T-cell (primary cell): ENCODE measurements around the gene COL8A2. TPM values are rescaled to one million over a fixed set of nuclear protein-coding genes. Genes with fewer than 3 reads are reported as not detected.

ENCODE experiments used
- ATAC-seq, 4 experiments: fragments of 200-7000 bp in 3 of 4; fragments of 150-1000 bp in 1 of 4; cut with Tn5 transposase; replicated peaks in 1 of 4; 1 replicate in 3 of 4; 2 replicates in 1 of 4; pipeline ENCODE4 v1.10.0; 2021; ENCODE audit warnings: moderate library complexity in 3 of 4, mild to moderate bottlenecking in 2 of 4, moderate number of reproducible peaks in 1 of 4
- CTCF ChIA-PET, 2 donors: fragments of 300-600 bp; sonication (Branson Sonifier 250); formaldehyde crosslinking; loops; one replicate each; lab custom pipeline; 2022; ENCODE audit warnings: antibody characterized with exemption in 2 of 2; lab: Charles Lee
- POLR2A ChIA-PET, 2 donors: fragments of 300-600 bp; sonication (Branson Sonifier 250); formaldehyde crosslinking; loops; one replicate each; lab custom pipeline; 2022; ENCODE audit warnings: antibody characterized with exemption in 2 of 2; lab: Charles Lee
- DNase-seq, 35 experiments: peaks; one replicate each; pipeline versions ENCODE4 v3.0.0 to v3.0.0-alpha.2; 2013 to 2023
- H3K27ac ChIP-seq: one replicate; pipeline ENCODE4 v1.5.1; 2013; ENCODE audit warnings: low read length
- H3K27me3 ChIP-seq, 2 experiments: replicated peaks in 1 of 2; 1 replicate in 1 of 2; 2 replicates in 1 of 2; pipeline versions ENCODE4 v1.6.1 to v1.7.0; 2013; ENCODE audit warnings: low read length in 1 of 2, mixed read lengths in 1 of 2; ENCODE audit not compliant: control insufficient read depth in 2 of 2, insufficient read depth in 2 of 2; ENCODE audit errors: extremely low read depth in 1 of 2
- H3K36me3 ChIP-seq, 2 donors: 1 replicate in 1 of 2; 2 replicates in 1 of 2; pipeline versions ENCODE4 v1.6.1 to v1.7.0; 2013; ENCODE audit warnings: low read length in 1 of 2; ENCODE audit not compliant: control insufficient read depth in 2 of 2, insufficient read depth in 1 of 2; ENCODE audit errors: extremely low read depth in 1 of 2
- H3K4me1 ChIP-seq, 2 experiments: 1 replicate in 1 of 2; 2 replicates in 1 of 2; pipeline versions ENCODE4 v1.6.1 to v1.7.0; 2013; ENCODE audit warnings: low read length in 2 of 2, mixed read lengths in 1 of 2; ENCODE audit not compliant: insufficient read depth in 2 of 2, control insufficient read depth in 1 of 2; ENCODE audit errors: extremely low read depth in 1 of 2
- H3K4me3 ChIP-seq, 2 donors: 1 replicate in 1 of 2; 2 replicates in 1 of 2; pipeline versions ENCODE4 v1.5.1 to v1.7.0; 2013; ENCODE audit warnings: mild to moderate bottlenecking in 2 of 2, low read length in 1 of 2, moderate library complexity in 1 of 2; ENCODE audit not compliant: control insufficient read depth in 1 of 2; ENCODE audit errors: extremely low read depth in 1 of 2
- H3K9me3 ChIP-seq: 2 replicates; pipeline ENCODE4 v1.7.0; 2013
- H3K27ac Mint-ChIP-seq, 2 donors: one replicate each; pipeline ENCODE4 v1.8.0; 2020 to 2021; ENCODE audit warnings: mild to moderate bottlenecking in 2 of 2, mixed read lengths in 2 of 2
- H3K27me3 Mint-ChIP-seq, 2 donors: one replicate each; pipeline ENCODE4 v1.8.0; 2021 to 2022; ENCODE audit warnings: mixed read lengths in 2 of 2
- H3K36me3 Mint-ChIP-seq: one replicate; pipeline ENCODE4 v1.8.0; 2021; ENCODE audit warnings: mixed read lengths
- H3K4me1 Mint-ChIP-seq, 3 donors: one replicate each; pipeline ENCODE4 v1.8.0; 2020 to 2022; ENCODE audit warnings: mixed read lengths in 3 of 3, mild to moderate bottlenecking in 1 of 3
- H3K4me3 Mint-ChIP-seq, 3 donors: one replicate each; pipeline ENCODE4 v1.8.0; 2020 to 2022; ENCODE audit warnings: mild to moderate bottlenecking in 3 of 3, mixed read lengths in 3 of 3, moderate library complexity in 3 of 3
- H3K9me3 Mint-ChIP-seq, 3 donors: one replicate each; pipeline ENCODE4 v1.8.0; 2020 to 2022; ENCODE audit warnings: mixed read lengths in 3 of 3
- WGBS: methylation state at CpG from one replicate; pipeline ENCODE4 v1.1.5; 2013; ENCODE audit warnings: missing lambda C conversion rate; ENCODE audit not compliant: insufficient coverage; 5-methylcytosine and 5-hydroxymethylcytosine counted together
- total RNA-seq, 35 experiments: library from RNA in 6 of 35; stranded (reverse) in 6 of 35; fragments of 120-200 nt in 1 of 35; gene quantifications; one replicate each; pipeline versions ENCODE4 v1.2.1 to v1.2.4 and lab custom pipeline; 2013 to 2026

COL8A2 gene
- total RNA-seq, 5 donors from 2014 or later (not counting 1 experiment from before 2014, with no cell fraction given) = 0.08 to 0.15 (median 0.09) TPM; not detected in 1

DNA sequence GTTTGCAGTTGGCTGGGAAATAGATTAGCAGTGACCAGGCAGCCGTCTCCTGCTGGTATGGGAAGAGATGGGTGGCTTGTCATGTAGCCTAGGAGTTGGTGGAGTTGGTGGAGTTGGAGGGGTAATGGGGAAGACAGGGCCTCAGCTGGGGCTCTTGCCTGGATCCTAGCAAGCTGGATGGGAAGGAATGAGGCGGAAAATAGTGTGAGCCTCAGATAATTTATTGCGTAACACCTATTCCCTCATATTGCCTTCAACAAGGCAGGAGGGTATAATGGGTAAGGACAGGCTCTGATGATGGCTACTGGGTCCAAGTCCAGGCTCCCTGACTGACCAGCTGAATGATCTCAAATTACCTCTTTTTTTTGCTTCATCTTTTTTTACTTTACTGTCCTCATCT is 43.5 kb upstream of the COL8A2 start:
- H3K36me3 ChIP-seq = peaks cover 18 to 56% of the 10 kb centered on the region in 2 donors
- peaks cover 45% of the 10 kb centered on the region for H3K36me3 Mint-ChIP-seq

DNA sequence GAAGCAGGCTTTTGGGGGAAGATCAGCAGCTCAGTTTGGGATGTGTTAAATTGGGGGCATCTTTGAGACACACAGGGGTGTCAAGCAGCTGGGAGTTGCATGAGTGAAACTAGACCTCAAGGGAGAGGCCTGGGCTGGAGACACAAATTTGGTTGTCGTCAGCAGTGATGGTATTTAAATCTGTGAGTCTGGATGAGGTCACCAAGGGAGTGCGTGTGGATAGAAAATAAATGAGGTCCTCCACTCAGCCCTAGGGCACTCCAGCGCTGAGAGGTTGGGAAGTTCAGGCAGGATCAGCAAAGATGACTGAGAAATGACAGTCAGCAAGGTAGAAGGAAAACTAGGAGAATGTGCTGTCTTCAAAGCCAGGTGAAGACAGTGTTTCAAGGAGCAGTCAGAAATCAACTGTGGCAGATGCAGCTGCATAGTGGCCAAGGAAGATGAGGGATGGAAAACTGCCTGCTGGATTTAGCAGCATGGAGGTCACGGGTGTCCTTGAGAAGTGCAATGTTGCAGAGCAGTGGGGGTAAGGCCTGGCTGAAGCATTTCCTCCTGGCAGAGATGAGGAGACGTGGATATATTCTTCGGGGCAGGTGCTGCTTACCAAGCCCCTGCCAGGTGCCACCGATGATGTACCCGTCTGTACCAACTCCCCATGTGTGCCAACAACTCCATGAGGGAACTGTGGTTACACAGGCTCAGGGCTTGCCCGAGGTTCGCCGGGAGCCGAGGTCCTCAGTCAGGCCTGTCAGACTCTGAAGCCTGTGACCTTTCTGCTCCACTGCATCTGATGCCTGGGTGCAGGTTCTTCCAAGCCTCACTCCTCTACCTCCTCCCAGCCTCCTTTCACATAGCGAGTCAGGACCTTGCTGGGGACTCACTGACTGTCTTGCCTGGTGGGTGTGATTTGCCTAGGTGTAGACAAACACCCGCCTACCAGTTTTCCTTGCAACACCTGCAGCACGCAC is 42.2 kb upstream of the COL8A2 start:
- Histone ChIP-seq H3K9me3 (no peaks in the 10 kb centered on the region), H3K36me3 (peaks cover 8 to 43% of the 10 kb centered on the region in 2 donors), H3K4me1 (peaks cover 19 to 61% of the 10 kb centered on the region in 2 experiments), H3K27ac (no peak overlapping the region), H3K27me3 (no peaks in the 10 kb centered on the region), H3K4me3 (no peak overlapping the region)
- H3K4me3 Mint-ChIP-seq = peak overlapping the region in 1 of 3 donors; percentile 3
- no peaks in the 10 kb centered on the region for H3K9me3 Mint-ChIP-seq
- no peak for DNase-seq
- peak overlapping the region; percentile 44 to 63 for H3K27ac Mint-ChIP-seq
- peaks cover 55 to 63% (median 58%) of the 10 kb centered on the region in 3 donors for H3K4me1 Mint-ChIP-seq
- POLR2A ChIA-PET = no interaction called here
- H3K36me3 Mint-ChIP-seq = peaks cover 36% of the 10 kb centered on the region
- no peak for ATAC-seq
- CTCF ChIA-PET = interaction anchor here in 1 of 2 donors (0.9 kb wide), 1 partner anchor 18 kb away, joined by 4 read pairs; the partner anchor contains the start of gene TRAPPC3
- no peaks in the 10 kb centered on the region for H3K27me3 Mint-ChIP-seq
- 90% methylated on average over 9 of the region's 15 CpGs for WGBS

More for the DNA sequence above, 43.5 kb upstream of the COL8A2 start:
- ChIA-PET CTCF (no interaction called here), POLR2A (no interaction called here)
- peak overlapping the region; percentile 76 to 87 for H3K27ac Mint-ChIP-seq
- Histone ChIP-seq H3K9me3 (no peaks in the 10 kb centered on the region), H3K4me3 (no peak overlapping the region), H3K27me3 (no peaks in the 10 kb centered on the region), H3K4me1 (peaks cover 7 to 57% of the 10 kb centered on the region in 2 experiments), H3K27ac (no peak overlapping the region)
- peaks cover 45 to 55% (median 52%) of the 10 kb centered on the region in 3 donors for H3K4me1 Mint-ChIP-seq
- no peaks in the 10 kb centered on the region for H3K27me3 Mint-ChIP-seq
- H3K9me3 Mint-ChIP-seq = no peaks in the 10 kb centered on the region
- no peak for ATAC-seq
- DNase-seq = no peak
- 91% methylated on average over 1 of the region's 3 CpGs for WGBS
- no peak overlapping the region for H3K4me3 Mint-ChIP-seq

DNA sequence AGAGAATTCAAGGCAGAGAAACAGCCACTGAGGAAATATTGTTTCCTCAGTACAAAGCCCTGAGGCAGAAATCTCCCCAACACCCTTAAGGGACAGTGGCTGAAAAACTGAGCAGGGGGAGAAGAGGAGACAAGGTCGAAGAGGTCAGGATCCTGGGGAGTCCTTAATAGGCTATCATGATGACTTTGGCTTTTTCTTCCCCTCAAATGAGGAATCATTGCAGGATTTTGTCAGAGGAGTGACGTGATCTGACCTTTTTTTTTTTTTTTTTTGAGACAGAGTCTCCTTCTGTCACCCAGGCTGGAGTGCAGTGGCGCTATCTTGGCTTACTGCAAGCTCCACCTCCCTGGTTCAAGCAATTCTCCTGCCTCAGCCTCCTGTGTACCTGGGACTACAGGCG is 41.1 kb upstream of the COL8A2 start:
- Histone ChIP-seq H3K4me3 (no peak overlapping the region), H3K27ac (no peak overlapping the region), H3K9me3 (no peaks in the 10 kb centered on the region), H3K36me3 (peaks cover 4 to 34% of the 10 kb centered on the region in 2 donors), H3K27me3 (no peaks in the 10 kb centered on the region), H3K4me1 (peaks cover 30 to 72% of the 10 kb centered on the region in 2 experiments)
- DNase-seq (no peak), ATAC-seq (no peak)
- peak overlapping the region; percentile 31 to 58 for H3K27ac Mint-ChIP-seq
- peaks cover 28% of the 10 kb centered on the region for H3K36me3 Mint-ChIP-seq
- no peaks in the 10 kb centered on the region for H3K9me3 Mint-ChIP-seq
- ChIA-PET POLR2A (interaction anchor here in 1 of 2 donors (0.9 kb wide), 1 partner anchor 22 kb away, joined by 3 read pairs; no protein-coding TSS in a partner anchor), CTCF (interaction anchor here in 1 of 2 donors (0.9 kb wide), 1 partner anchor 17 kb away, joined by 4 read pairs; the partner anchor contains the start of gene TRAPPC3)
- H3K4me1 Mint-ChIP-seq = peaks cover 66 to 74% (median 69%) of the 10 kb centered on the region in 3 donors
- WGBS = 60% methylated on average over 2 of the region's 4 CpGs
- peak overlapping the region in 1 of 3 donors; percentile 3 for H3K4me3 Mint-ChIP-seq
- no peaks in the 10 kb centered on the region for H3K27me3 Mint-ChIP-seq

- H3K27me3 ChIP-seq = no peaks in the 10 kb centered on the region
- Mint-ChIP-seq H3K36me3 (peaks cover 22% of the 10 kb centered on the region), H3K27ac (peak overlapping the region in 1 of 2 donors; percentile 68), H3K9me3 (no peaks in the 10 kb centered on the region), H3K27me3 (no peaks in the 10 kb centered on the region), H3K4me3 (no peak overlapping the region), H3K4me1 (peaks cover 68 to 78% (median 76%) of the 10 kb centered on the region in 3 donors)
- DNase-seq = no peak
- ChIA-PET CTCF (interaction anchor here in 1 of 2 donors (0.7 kb wide), 1 partner anchor 9 kb away, joined by 3 read pairs; the partner anchor contains the start of gene MAP7D1), POLR2A (interaction anchor here in 1 of 2 donors (0.6 to 0.9 kb wide), 2 partner anchors 23 to 36 kb away, joined by 3 to 4 read pairs; no protein-coding TSS in a partner anchor)
- H3K4me1 ChIP-seq = peaks cover 36 to 79% of the 10 kb centered on the region in 2 experiments
- peaks cover 0 to 24% of the 10 kb centered on the region in 2 donors for H3K36me3 ChIP-seq
- ATAC-seq = no peak
- no peak overlapping the region for H3K4me3 ChIP-seq
- no CpG with 5 or more reads among the region's 1 CpG for WGBS
- peak overlapping the region; percentile 20 for H3K27ac ChIP-seq
- no peaks in the 10 kb centered on the region for H3K9me3 ChIP-seq
These were observed 40.1 kb upstream of the COL8A2 start for GRCh38 chr1:36165145-36165544.

GRCh38 chr1:36164361-36164760 is 39.3 kb upstream of the COL8A2 start:
- peaks cover 44 to 87% of the 10 kb centered on the region in 2 experiments for H3K4me1 ChIP-seq
- H3K36me3 ChIP-seq = peaks cover 0 to 18% of the 10 kb centered on the region in 2 donors
- POLR2A ChIA-PET = interaction anchor here in 1 of 2 donors (0.6 kb wide), 1 partner anchor 47 kb away, joined by 5 read pairs; no protein-coding TSS in a partner anchor
- Mint-ChIP-seq H3K36me3 (peaks cover 22% of the 10 kb centered on the region), H3K9me3 (no peaks in the 10 kb centered on the region), H3K27me3 (no peaks in the 10 kb centered on the region), H3K4me1 (peaks cover 74 to 82% (median 81%) of the 10 kb centered on the region in 3 donors), H3K4me3 (peak overlapping the region in 1 of 3 donors; percentile 3), H3K27ac (peak overlapping the region; percentile 33 to 68)
- no peaks in the 10 kb centered on the region for H3K27me3 ChIP-seq
- no peaks in the 10 kb centered on the region for H3K9me3 ChIP-seq
- no peak overlapping the region for H3K4me3 ChIP-seq
- CTCF ChIA-PET = interaction anchor here in 1 of 2 donors (5.9 kb wide), 1 partner anchor 15 kb away, joined by 41 read pairs; the partner anchor contains the start of gene TRAPPC3
- no peak for DNase-seq
- WGBS = 93% methylated on average over 2 of the region's 2 CpGs
- H3K27ac ChIP-seq = peak overlapping the region; percentile 20
- ATAC-seq = no peak

DNA sequence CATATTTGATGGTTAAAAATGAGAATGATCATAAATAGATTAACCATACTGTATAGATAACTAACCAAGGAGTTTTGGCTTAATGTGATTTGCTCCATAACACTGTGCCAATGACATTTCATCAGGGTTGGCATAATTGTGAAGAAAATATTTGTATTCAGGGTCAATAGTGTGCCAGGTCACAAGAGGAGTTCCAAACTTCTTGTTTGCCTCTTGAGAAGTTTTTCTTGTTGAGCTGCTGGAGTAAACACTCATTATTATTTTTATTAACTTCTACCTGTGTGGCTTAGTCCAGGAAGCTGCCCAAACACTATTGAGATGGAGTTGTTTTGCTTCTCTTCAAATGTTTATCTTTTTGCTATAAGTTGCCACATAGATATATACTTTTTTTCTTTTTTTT is 38.4 kb upstream of the COL8A2 start:
- ATAC-seq (no peak), DNase-seq (no peak)
- Histone ChIP-seq H3K36me3 (peaks cover 0 to 13% of the 10 kb centered on the region in 2 donors), H3K27me3 (no peaks in the 10 kb centered on the region), H3K9me3 (no peaks in the 10 kb centered on the region), H3K4me3 (no peak overlapping the region), H3K4me1 (peaks cover 53 to 90% of the 10 kb centered on the region in 2 experiments), H3K27ac (peak overlapping the region; percentile 89)
- peak overlapping the region; percentile 96 for H3K27ac Mint-ChIP-seq
- H3K4me1 Mint-ChIP-seq = peaks cover 78 to 84% (median 83%) of the 10 kb centered on the region in 3 donors
- H3K27me3 Mint-ChIP-seq = no peaks in the 10 kb centered on the region
- H3K36me3 Mint-ChIP-seq = peaks cover 25% of the 10 kb centered on the region
- H3K9me3 Mint-ChIP-seq = no peaks in the 10 kb centered on the region
- H3K4me3 Mint-ChIP-seq = peak overlapping the region in 1 of 3 donors; percentile 35
- POLR2A ChIA-PET = interaction anchor here (0.6 kb wide), 3 partner anchors 48 to 1848 kb away, joined by 4 to 6 read pairs (median 5); no protein-coding TSS in a partner anchor
- CTCF ChIA-PET = interaction anchor here (1.3 to 5.9 kb wide), 3 partner anchors 14 to 122 kb away, joined by 3 to 41 read pairs (median 7); partner anchors contain the start of gene TRAPPC3 (in 1 of the 2)
